Stimulated activated CD8-positive, alpha-beta memory T cell treated with anti-CD3 and anti-CD28 coated beads, Interleukin-4, amount 100 ng/mL, for 4 hours (primary cell): ENCODE results near the gene KANK2.

ENCODE experiments used
- DNase-seq, 2 donors: peaks; one replicate each; pipeline ENCODE4 v3.0.0-alpha.2; 2020; ENCODE audit warnings: low read depth in 2 of 2, low spot score in 1 of 2

Gene KANK2

GRCh38 chr19:11197291-11198174, at the start of gene KANK2:
KANK2 (minus strand) TSS chr19:11197545; CDS start chr19:11194511, 3,034 bp downstream.
- DNase-seq: peak; percentile 42 to 43

GRCh38 chr19:11246941-11247340, 49.6 kb upstream of the KANK2 start:
- no peak for DNase-seq

GRCh38 chr19:11244846-11245589, 47.7 kb upstream of the KANK2 start:
- DNase-seq: no peak

GRCh38 chr19:11243798-11244169, 46.4 kb upstream of the KANK2 start:
- DNase-seq: no peak

- DNase-seq: peak; percentile 62 to 77
Observed at GRCh38 chr19:11242864-11243797, 45.8 kb upstream of the KANK2 start.

- DNase-seq: no peak
Observed at GRCh38 chr19:11242025-11242424, 44.7 kb upstream of the KANK2 start.

- DNase-seq: no peak
Observed at GRCh38 chr19:11240008-11240444, 42.7 kb upstream of the KANK2 start.

GRCh38 chr19:11239377-11240000, 42.1 kb upstream of the KANK2 start, which contains the start of gene ANGPTL8:
ANGPTL8 (plus strand) TSS chr19:11239619; CDS start chr19:11239638, 19 bp downstream.
- DNase-seq: no peak

GRCh38 chr19:11238781-11239376, 41.5 kb upstream of the KANK2 start:
- DNase-seq: no peak

- no peak for DNase-seq
Observed at GRCh38 chr19:11238041-11238440, 40.7 kb upstream of the KANK2 start.

- no peak for DNase-seq
Observed at GRCh38 chr19:11237321-11237720, 40.0 kb upstream of the KANK2 start.

- DNase-seq: no peak
Observed at GRCh38 chr19:11236324-11237301, 39.3 kb upstream of the KANK2 start.

GRCh38 chr19:11234486-11235075, 37.2 kb upstream of the KANK2 start:
- DNase-seq: no peak

- DNase-seq: no peak
Observed at GRCh38 chr19:11233073-11233472, 35.7 kb upstream of the KANK2 start.

GRCh38 chr19:11232555-11232954, 35.2 kb upstream of the KANK2 start:
- DNase-seq: no peak

GRCh38 chr19:11230621-11231386, 33.5 kb upstream of the KANK2 start:
- no peak for DNase-seq

- no peak for DNase-seq
Observed at GRCh38 chr19:11227195-11227886, 30.0 kb upstream of the KANK2 start.
